HCT116 (cell line): ENCODE measurements around the gene PLCH2. TPM values are rescaled to one million over a fixed set of nuclear protein-coding genes. Genes with fewer than 3 reads are reported as not detected.
"Not testable (repeated sequence)": the region's sequence is repeated elsewhere in the genome, so short reads cannot be mapped to it uniquely, and the experiment has no call there.

Source experiments
- ATAC-seq: fragments of 200-7000 bp; cut with Tn5 transposase; 2 replicates; pipeline ENCODE4 v1.9.1; 2020; ENCODE audit warnings: mild to moderate bottlenecking, moderate library complexity
- BruUV-seq: library from RNA; stranded (reverse); fragments of 400-500 nt; replicated peaks from 2 replicates; lab custom pipeline; 2021; lab: Mats Ljungman, UMichigan
- CTCF ChIA-PET: fragments of 300-600 bp; sonication (Branson Sonifier 250); formaldehyde crosslinking; loops from one replicate; lab custom pipeline; 2021; ENCODE audit warnings: antibody characterized with exemption; lab: Charles Lee
- POLR2A ChIA-PET: fragments of 300-600, 350-600 bp; sonication (Branson Sonifier 250); formaldehyde crosslinking; loops from one replicate; lab custom pipeline; 2021; ENCODE audit warnings: antibody characterized with exemption; lab: Charles Lee
- RAD21 ChIA-PET, 2 experiments: fragments of 300-600 bp; sonication (Branson Sonifier 250); formaldehyde crosslinking; loops; one replicate each; lab custom pipeline; 2023; ENCODE audit warnings: low total read pairs in 2 of 2; ENCODE audit not compliant: uncharacterized antibody in 2 of 2, unreplicated experiment in 2 of 2, low non-redundant PET in 1 of 2; lab: Charles Lee
- DNase-seq: peaks from one replicate; pipeline ENCODE4 v3.0.0-alpha.2; 2010; ENCODE audit warnings: low read depth, low spot score
- H2AFZ ChIP-seq: fragments of 200-600 bp; shearing (Covaris generic), sonication (generic); 2 replicates; pipeline ENCODE4 v1.6.1; 2017; ENCODE audit warnings: low read depth, mixed run types, mixed read lengths, antibody characterized with exemption, low read length; ENCODE audit not compliant: poor library complexity, severe bottlenecking
- H3K27ac ChIP-seq: 2 replicates; pipeline ENCODE4 v1.5.1; 2012; ENCODE audit warnings: low read depth, low read length
- H3K27me3 ChIP-seq: fragments of 200-600 bp; sonication (generic); 2 replicates; pipeline ENCODE4 v1.6.1; 2016; ENCODE audit warnings: mixed run types, low read length, mixed read lengths; ENCODE audit not compliant: insufficient read depth
- H3K36me3 ChIP-seq, 2 experiments: fragments of 200-500 bp in 1 of 2; fragments of 200-600 bp in 1 of 2; sonication (Bioruptor generic) in 1 of 2; sonication (generic) in 1 of 2; 2 replicates each; pipeline versions ENCODE4 v1.5.1 to v1.6.1; 2014 to 2016; ENCODE audit warnings: low read length in 2 of 2, inconsistent platforms in 1 of 2, mixed read lengths in 1 of 2, mixed run types in 1 of 2; ENCODE audit not compliant: insufficient read depth in 2 of 2, control insufficient read depth in 1 of 2
- H3K4me1 ChIP-seq, 2 experiments: fragments of 200-600 bp in 1 of 2; sonication (generic) in 1 of 2; 2 replicates each; pipeline versions ENCODE4 v1.5.1 to v1.6.1; 2012 to 2017; ENCODE audit warnings: low read length in 2 of 2, inconsistent platforms in 1 of 2, mild to moderate bottlenecking in 1 of 2, mixed read lengths in 1 of 2, mixed run types in 1 of 2, moderate library complexity in 1 of 2; ENCODE audit not compliant: insufficient read depth in 2 of 2, control insufficient read depth in 1 of 2
- H3K4me2 ChIP-seq: fragments of 200-600 bp; sonication (generic); 2 replicates; pipeline ENCODE4 v1.6.1; 2017; ENCODE audit warnings: mixed run types, low read length, mixed read lengths
- H3K4me3 ChIP-seq, 2 experiments: fragments of 200-600 bp in 1 of 2; sonication (generic) in 1 of 2; replicated peaks in 1 of 2; 2 replicates each; pipeline ENCODE4 v1.5.1; 2011 to 2016; ENCODE audit warnings: low read length in 2 of 2, control low read depth in 1 of 2, low read depth in 1 of 2, mild to moderate bottlenecking in 1 of 2, mixed read lengths in 1 of 2, mixed run types in 1 of 2
- H3K79me2 ChIP-seq: fragments of 200-600 bp; sonication (generic); 2 replicates; pipeline ENCODE4 v1.6.1; 2017; ENCODE audit warnings: mild to moderate bottlenecking, mixed run types, low read length, moderate library complexity, mixed read lengths; ENCODE audit not compliant: insufficient read depth
- H3K9ac ChIP-seq: fragments of 200-600 bp; sonication (generic); 2 replicates; pipeline ENCODE4 v1.6.1; 2016; ENCODE audit warnings: low read length, mixed read lengths
- H3K9me2 ChIP-seq: fragments of 200-600 bp; sonication (generic), shearing (Covaris generic); 2 replicates; pipeline ENCODE4 v1.6.1; 2017; ENCODE audit warnings: mixed run types, mild to moderate bottlenecking, moderate library complexity; ENCODE audit not compliant: insufficient read depth
- H3K9me3 ChIP-seq, 2 experiments: fragments of 200-500 bp in 1 of 2; fragments of 200-600 bp in 1 of 2; sonication (Bioruptor generic) in 1 of 2; sonication (generic) in 1 of 2; 2 replicates each; pipeline ENCODE4 v1.6.1; 2014 to 2017; ENCODE audit warnings: low read length in 2 of 2, mixed read lengths in 2 of 2, inconsistent platforms in 1 of 2, low read depth in 1 of 2, mild to moderate bottlenecking in 1 of 2, mixed run types in 1 of 2, moderate library complexity in 1 of 2; ENCODE audit not compliant: control insufficient read depth in 1 of 2, insufficient read depth in 1 of 2
- H4K20me1 ChIP-seq: fragments of 200-600 bp; sonication (generic), shearing (Covaris generic); 2 replicates; pipeline ENCODE4 v1.6.1; 2017; ENCODE audit warnings: mixed run types, mild to moderate bottlenecking, moderate library complexity; ENCODE audit not compliant: insufficient read depth
- CBX3 ChIP-seq: IDR thresholded peaks from 2 replicates; pipeline ENCODE4 v1.6.1; 2012; ENCODE audit warnings: low read depth
- CEBPB ChIP-seq: IDR thresholded peaks from 2 replicates; pipeline ENCODE4 v1.6.1; 2012; ENCODE audit warnings: low read depth
- ELF1 ChIP-seq: IDR thresholded peaks from 2 replicates; pipeline ENCODE4 v1.6.1; 2012; ENCODE audit warnings: low read depth, borderline replicate concordance
- EZH2 ChIP-seq: fragments of 200-600 bp; sonication (generic); IDR thresholded peaks from 2 replicates; pipeline ENCODE4 v1.6.1; 2017; ENCODE audit warnings: antibody characterized with exemption, mixed run types
- RAD21 ChIP-seq: IDR thresholded peaks from 2 replicates; pipeline ENCODE4 v1.6.1; 2012; ENCODE audit warnings: low read depth, mild to moderate bottlenecking
- SIN3A ChIP-seq: IDR thresholded peaks from 2 replicates; pipeline ENCODE4 v1.6.1; 2012; ENCODE audit warnings: low read depth
- SP1 ChIP-seq: IDR thresholded peaks from 2 replicates; pipeline ENCODE4 v1.6.1; 2012; ENCODE audit warnings: low read depth
- SRF ChIP-seq: IDR thresholded peaks from 2 replicates; pipeline ENCODE4 v1.6.1; 2012; ENCODE audit warnings: low read depth
- ZFX ChIP-seq: fragments of 450-650 bp; IDR thresholded peaks from 2 replicates; pipeline ENCODE4 v1.6.1; 2017
- intact Hi-C: fragments of 100-400 bp; cut with micrococcal nuclease; formaldehyde crosslinking; loops from 2 replicates; pipeline ENCODE4 v1.10.0; 2022
- total RNA-seq: library from RNA; stranded (reverse); gene quantifications from one replicate; pipeline ENCODE4 v1.2.1, GENCODE V29; 2021; ENCODE audit not compliant: unreplicated experiment
- TF ChIP-seq, protein P1 (sequence below), 3 experiments: fragments of 200-600 bp in 1 of 3; sonication (generic) in 1 of 3; IDR thresholded peaks in 2 of 3; conservative IDR thresholded peaks in 1 of 3; 2 replicates each; pipeline ENCODE4 v1.5.1; 2012 to 2017; ENCODE audit warnings: low read depth in 2 of 3, low read length in 2 of 3, antibody characterized with exemption in 1 of 3, borderline replicate concordance in 1 of 3, control low read depth in 1 of 3, mild to moderate bottlenecking in 1 of 3, mixed read lengths in 1 of 3, mixed run types in 1 of 3, moderate library complexity in 1 of 3; ENCODE audit not compliant: insufficient read depth in 1 of 3
- TF ChIP-seq, protein P2 (sequence below): IDR thresholded peaks from 2 replicates; pipeline ENCODE4 v1.6.1; 2011; ENCODE audit warnings: mild to moderate bottlenecking, low read length, moderate library complexity; ENCODE audit not compliant: insufficient replicate concordance; ENCODE audit errors: extremely low read depth

Gene PLCH2
- total RNA-seq, 1 experiment from 2014 or later, result 2.0 TPM

DNA sequence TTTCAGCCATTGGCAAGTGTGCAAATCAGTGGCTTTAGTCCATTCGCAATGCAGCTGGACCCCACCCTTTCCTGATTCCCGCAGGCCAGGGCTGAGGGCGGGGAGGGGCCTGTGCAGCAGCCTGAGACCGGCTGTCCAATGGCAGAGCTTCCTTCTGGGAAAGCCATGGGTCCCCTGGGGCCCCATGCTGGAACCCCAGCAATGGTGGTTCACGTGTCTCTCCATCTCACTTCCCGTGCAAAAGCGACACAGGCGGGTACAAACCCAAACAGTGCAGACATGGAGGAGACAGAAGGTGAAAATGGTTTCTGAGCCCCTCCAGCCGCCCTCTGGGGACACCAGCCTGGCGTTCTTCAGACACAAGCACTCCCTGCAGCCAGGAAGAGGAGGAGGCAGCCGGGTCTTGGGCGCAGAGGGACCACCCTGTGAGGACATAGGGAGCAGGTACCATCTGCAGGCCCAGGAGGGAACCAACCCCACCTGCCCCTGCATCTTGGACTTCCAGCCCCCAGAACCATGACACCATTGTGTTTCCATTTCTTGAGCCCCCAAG lies 74.3 kb downstream of the PLCH2 start:
- H3K9me2 ChIP-seq, BruUV-seq, DNase-seq, POLR2A ChIA-PET, H3K36me3 ChIP-seq, H3K9me3 ChIP-seq, H3K27me3 ChIP-seq, H3K9ac ChIP-seq, CTCF ChIA-PET, H3K4me2 ChIP-seq, H2AFZ ChIP-seq, intact Hi-C loops, H3K79me2 ChIP-seq, RAD21 ChIA-PET, H3K27ac ChIP-seq, H4K20me1 ChIP-seq, H3K4me3 ChIP-seq, ATAC-seq: not testable (repeated sequence)
- H3K4me1 ChIP-seq, result peaks cover 24 to 37% of the 10 kb centered on the region in 2 experiments

DNA sequence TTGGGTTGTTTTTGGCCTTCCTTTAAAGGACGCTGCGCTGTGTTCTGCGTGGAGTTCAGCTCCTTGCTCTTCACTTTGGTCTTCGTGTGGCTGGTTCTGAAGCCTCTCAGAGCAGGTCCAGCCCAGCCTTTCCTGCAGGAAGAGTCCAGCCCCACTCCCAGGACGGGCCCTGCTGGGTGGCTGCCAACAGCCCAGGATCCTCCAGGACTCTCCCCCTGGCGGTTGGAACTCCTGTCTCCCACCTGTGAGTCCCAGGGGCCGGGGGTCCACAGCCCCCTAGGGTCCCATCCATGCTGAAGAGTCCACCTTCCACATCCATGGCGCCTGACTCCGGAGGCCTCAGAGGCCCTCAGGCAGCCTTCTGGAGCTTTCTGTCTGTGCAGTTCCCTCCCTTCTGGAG lies 75.5 kb downstream of the PLCH2 start:
- H3K9me3 ChIP-seq, BruUV-seq, ATAC-seq, H3K4me2 ChIP-seq, CTCF ChIA-PET, H3K79me2 ChIP-seq, H4K20me1 ChIP-seq, H3K4me3 ChIP-seq, H3K9me2 ChIP-seq, RAD21 ChIA-PET, DNase-seq, H3K9ac ChIP-seq, H2AFZ ChIP-seq, intact Hi-C loops, POLR2A ChIA-PET, H3K36me3 ChIP-seq, H3K27me3 ChIP-seq, H3K27ac ChIP-seq: not testable (repeated sequence)
- peaks cover 22 to 28% of the 10 kb centered on the region in 2 experiments for H3K4me1 ChIP-seq

DNA sequence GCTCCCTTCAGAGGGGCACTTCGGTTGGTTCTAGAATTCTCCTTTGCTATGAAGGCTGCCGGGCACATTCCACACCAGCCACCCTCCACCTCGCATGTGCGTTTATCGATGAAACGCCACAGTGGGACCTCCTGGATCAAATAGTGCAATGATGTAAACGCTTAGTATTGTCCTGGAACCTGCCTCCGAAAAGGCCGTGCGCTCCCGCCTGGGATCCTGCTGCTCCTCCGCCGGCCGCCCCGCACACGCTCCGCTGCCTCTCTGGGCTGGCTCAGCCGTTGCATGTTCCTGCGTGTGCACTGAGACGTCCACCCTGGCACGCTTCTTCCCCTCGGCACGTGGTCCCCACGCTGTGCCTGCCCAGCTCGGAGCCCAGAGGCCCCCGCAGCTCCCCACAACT lies 76.1 kb downstream of the PLCH2 start:
- Histone ChIP-seq H3K36me3 (no peaks in the 10 kb centered on the region), H3K4me2 (no peak overlapping the region), H3K9me3 (no peaks in the 10 kb centered on the region), H3K9ac (no peak overlapping the region), H3K79me2 (no peaks in the 10 kb centered on the region), H3K4me3 (no peak overlapping the region), H3K27ac (no peak overlapping the region), H3K4me1 (peaks cover 20 to 21% of the 10 kb centered on the region in 2 experiments), H4K20me1 (no peaks in the 10 kb centered on the region), H3K9me2 (no peaks in the 10 kb centered on the region), H2AFZ (no peak overlapping the region), H3K27me3 (no peaks in the 10 kb centered on the region)
- no peak for ATAC-seq
- RAD21 ChIA-PET, result no interaction called here
- DNase-seq, result no peak
- intact Hi-C loops, result no loop called here
- CTCF ChIA-PET, result no interaction called here
- no TSS peak for BruUV-seq
- POLR2A ChIA-PET, result no interaction called here
- TF ChIP-seq SIN3A (no peak), CEBPB (no peak), ZFX (no peak), RAD21 (no peak), SP1 (no peak), EZH2 (no peak), CBX3 (no peak), SRF (no peak), ELF1 (no peak)
- TF ChIP-seq, protein P1, sequence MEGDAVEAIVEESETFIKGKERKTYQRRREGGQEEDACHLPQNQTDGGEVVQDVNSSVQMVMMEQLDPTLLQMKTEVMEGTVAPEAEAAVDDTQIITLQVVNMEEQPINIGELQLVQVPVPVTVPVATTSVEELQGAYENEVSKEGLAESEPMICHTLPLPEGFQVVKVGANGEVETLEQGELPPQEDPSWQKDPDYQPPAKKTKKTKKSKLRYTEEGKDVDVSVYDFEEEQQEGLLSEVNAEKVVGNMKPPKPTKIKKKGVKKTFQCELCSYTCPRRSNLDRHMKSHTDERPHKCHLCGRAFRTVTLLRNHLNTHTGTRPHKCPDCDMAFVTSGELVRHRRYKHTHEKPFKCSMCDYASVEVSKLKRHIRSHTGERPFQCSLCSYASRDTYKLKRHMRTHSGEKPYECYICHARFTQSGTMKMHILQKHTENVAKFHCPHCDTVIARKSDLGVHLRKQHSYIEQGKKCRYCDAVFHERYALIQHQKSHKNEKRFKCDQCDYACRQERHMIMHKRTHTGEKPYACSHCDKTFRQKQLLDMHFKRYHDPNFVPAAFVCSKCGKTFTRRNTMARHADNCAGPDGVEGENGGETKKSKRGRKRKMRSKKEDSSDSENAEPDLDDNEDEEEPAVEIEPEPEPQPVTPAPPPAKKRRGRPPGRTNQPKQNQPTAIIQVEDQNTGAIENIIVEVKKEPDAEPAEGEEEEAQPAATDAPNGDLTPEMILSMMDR (IDR thresholded peaks at IDR 0.05 in 2 of 3, conservative IDR thresholded peaks at IDR 0.05 in 1 of 3; ENCODE audit: borderline replicate concordance in 1 of 3, insufficient read depth in 1 of 3, low read depth in 2 of 3, low read length in 2 of 3), result no peak
- TF ChIP-seq, protein P2, sequence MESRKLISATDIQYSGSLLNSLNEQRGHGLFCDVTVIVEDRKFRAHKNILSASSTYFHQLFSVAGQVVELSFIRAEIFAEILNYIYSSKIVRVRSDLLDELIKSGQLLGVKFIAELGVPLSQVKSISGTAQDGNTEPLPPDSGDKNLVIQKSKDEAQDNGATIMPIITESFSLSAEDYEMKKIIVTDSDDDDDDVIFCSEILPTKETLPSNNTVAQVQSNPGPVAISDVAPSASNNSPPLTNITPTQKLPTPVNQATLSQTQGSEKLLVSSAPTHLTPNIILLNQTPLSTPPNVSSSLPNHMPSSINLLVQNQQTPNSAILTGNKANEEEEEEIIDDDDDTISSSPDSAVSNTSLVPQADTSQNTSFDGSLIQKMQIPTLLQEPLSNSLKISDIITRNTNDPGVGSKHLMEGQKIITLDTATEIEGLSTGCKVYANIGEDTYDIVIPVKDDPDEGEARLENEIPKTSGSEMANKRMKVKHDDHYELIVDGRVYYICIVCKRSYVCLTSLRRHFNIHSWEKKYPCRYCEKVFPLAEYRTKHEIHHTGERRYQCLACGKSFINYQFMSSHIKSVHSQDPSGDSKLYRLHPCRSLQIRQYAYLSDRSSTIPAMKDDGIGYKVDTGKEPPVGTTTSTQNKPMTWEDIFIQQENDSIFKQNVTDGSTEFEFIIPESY, result no peak
